Measurements from ENCODE around the gene PRKCE. TPM values are rescaled to one million over a fixed set of nuclear protein-coding genes. Genes with fewer than 3 reads are reported as not detected.
A peak's percentile ranks its signal among the peaks of the same experiment; 100 is the strongest.

PRKCE gene
- total RNA-seq, 1 donor from 2014 or later: 4.6 TPM

DNA sequence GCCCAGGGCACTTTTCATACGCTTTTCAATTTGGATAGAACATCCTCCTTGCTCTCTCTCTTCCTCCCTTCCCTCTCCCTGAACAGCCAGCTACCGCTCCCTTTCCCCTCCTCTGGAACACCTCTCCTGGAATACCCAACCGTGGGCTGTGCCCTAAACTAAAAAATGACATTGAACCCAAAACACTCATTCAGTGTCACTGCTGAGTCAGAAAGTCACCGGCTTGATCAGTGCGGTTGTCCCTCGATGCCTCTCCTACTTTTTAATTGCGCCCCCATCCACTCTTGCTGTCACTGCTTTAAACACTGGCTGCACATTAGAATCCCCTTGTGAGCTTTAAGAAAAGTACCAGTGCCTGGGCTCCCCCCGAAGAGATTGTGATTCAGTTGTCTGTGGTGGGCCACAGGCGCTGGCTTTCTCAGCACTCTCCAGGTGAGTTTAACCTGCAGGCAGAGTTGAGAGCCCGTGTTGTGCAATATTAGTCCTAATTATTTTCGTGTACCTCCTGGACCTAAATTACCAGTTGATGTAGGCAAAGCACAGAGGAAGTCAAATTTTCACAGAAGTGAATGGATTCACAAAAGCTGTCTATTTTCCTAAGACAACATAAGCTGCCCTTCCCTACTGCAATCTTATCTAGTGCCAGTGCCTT is 302.0 kb downstream of the PRKCE start:
- DNase-seq (ENCODE audit: low spot score in 2 of 2): no peak
- Histone ChIP-seq H3K4me1 (no peaks in the 10 kb centered on the region), H3K27ac (no peak overlapping the region), H3K27me3 (no peaks in the 10 kb centered on the region), H3K4me3 (no peak overlapping the region), H3K36me3 (no peaks in the 10 kb centered on the region), H3K9me3 (no peaks in the 10 kb centered on the region)
- intact Hi-C loops (cut with DNase I): no loop called here
- TF ChIP-seq, protein P1, sequence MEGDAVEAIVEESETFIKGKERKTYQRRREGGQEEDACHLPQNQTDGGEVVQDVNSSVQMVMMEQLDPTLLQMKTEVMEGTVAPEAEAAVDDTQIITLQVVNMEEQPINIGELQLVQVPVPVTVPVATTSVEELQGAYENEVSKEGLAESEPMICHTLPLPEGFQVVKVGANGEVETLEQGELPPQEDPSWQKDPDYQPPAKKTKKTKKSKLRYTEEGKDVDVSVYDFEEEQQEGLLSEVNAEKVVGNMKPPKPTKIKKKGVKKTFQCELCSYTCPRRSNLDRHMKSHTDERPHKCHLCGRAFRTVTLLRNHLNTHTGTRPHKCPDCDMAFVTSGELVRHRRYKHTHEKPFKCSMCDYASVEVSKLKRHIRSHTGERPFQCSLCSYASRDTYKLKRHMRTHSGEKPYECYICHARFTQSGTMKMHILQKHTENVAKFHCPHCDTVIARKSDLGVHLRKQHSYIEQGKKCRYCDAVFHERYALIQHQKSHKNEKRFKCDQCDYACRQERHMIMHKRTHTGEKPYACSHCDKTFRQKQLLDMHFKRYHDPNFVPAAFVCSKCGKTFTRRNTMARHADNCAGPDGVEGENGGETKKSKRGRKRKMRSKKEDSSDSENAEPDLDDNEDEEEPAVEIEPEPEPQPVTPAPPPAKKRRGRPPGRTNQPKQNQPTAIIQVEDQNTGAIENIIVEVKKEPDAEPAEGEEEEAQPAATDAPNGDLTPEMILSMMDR (IDR thresholded peaks at IDR 0.05): no peak

DNA sequence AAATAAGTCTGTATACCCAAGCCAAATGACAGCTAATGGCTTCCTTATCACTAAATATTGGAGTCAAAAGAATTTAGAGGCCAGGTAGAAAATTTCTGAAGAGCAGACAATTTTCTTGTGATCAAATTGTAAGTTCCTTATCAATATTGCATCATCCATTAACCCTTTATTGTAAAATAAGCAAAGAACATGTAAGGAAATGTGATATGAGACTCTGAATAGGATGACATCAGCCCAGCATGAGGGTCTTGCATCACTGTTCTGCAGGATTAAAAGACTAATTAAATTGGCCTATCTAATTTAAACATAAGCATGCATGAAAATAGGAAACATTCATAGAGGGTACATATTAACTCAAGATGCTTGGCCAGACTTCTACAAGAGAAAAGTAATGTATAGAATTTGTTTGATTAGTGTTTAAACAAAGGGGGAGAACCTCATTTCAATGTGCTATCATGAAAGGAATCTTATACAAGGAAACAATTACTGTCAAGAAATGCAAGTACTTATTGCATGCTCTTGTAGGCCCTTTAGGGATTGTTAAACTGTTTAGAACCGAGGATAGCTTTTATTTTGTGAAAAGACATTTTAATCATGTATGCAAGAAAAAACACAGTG is 302.9 kb downstream of the PRKCE start:
- Histone ChIP-seq H3K27me3 (no peaks in the 10 kb centered on the region), H3K27ac (no peak overlapping the region), H3K4me3 (no peak overlapping the region), H3K9me3 (no peaks in the 10 kb centered on the region), H3K4me1 (no peaks in the 10 kb centered on the region), H3K36me3 (no peaks in the 10 kb centered on the region)
- intact Hi-C loops (cut with DNase I): no loop called here
- no peak for DNase-seq (ENCODE audit: low spot score in 2 of 2)
- TF ChIP-seq, protein P1 (IDR thresholded peaks at IDR 0.05): no peak

DNA sequence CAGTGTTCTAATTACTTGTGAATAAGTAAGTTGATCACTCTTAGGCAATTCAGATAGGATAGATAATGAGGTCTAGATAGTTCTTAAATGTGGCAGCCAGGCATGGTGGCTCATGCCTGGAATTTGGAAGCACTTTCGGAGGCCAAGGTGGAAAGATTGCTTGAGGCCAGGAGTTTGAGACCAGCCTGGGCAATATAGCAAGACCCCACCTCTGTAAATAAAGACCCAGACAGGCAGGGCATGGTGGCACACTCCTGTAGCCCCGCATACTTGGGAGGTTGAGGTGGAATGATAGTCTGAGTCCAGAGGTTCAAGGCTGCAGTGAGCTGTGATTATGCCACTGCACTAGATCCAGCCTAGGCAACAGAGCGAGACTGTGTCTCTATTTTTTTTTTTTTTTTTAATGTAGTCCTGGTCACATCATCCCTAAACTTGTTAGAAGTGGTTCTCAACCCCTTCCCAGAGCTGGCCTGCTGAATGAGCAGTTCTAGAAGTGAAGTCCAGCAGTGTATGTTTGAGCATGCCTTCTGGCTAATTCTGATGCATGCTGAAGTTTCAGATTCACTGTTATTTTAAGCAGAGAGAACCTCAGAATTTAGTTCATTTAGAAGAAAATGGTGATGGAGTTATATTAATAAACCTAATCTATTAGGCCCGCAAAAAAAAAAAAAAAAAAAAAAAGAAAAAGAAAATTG is 306.2 kb downstream of the PRKCE start:
- DNase-seq (ENCODE audit: low spot score in 2 of 2): no peak
- peaks cover 0 to 9% of the 10 kb centered on the region in 2 donors for H3K4me1 ChIP-seq
- H3K4me3 ChIP-seq: no peak overlapping the region
- H3K27me3 ChIP-seq: no peaks in the 10 kb centered on the region
- no peaks in the 10 kb centered on the region for H3K9me3 ChIP-seq
- TF ChIP-seq, protein P1 (IDR thresholded peaks at IDR 0.05): no peak
- no peaks in the 10 kb centered on the region for H3K36me3 ChIP-seq
- H3K27ac ChIP-seq: no peak overlapping the region
- intact Hi-C loops (cut with DNase I): no loop called here

DNA sequence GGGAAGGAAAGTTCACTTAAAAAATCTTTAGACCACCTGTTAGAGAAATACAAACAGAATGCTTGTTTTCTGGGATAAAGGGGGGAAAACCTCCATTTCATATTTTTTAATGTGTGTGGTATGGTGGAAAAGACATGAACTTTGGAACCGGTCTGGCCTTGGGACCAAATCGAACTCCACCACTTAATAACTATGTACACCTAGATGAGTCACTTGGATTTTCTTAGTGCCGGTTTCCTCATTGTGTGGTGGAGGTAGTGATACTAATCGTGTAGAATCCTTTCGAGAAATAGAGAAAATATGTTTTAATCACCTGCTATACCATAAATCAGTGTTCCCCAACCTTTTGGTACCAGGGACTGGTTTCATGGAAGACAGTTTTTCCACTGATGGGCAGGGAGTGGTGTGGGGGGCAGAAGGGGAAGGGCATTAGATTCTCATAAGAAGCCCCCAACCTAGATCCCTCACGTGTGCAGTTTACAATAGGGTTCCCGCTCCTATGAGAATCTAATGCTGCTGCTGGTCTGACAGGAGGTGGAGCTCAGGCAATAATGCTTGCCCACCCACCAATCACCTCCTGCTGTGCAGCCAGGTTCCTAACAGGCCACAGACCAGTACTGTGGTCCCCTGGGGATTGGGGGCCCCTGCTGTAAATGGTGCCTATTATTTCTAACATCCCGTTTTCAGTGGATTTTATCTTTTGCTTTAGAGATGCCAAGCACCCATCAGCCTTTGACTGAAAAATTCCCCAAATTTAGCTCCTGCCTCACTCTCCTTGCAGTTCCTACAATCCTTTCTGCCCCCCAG is 308.8 kb downstream of the PRKCE start:
- Histone ChIP-seq H3K27ac (no peak overlapping the region), H3K4me3 (no peak overlapping the region), H3K9me3 (no peaks in the 10 kb centered on the region), H3K4me1 (peaks cover 0 to 19% of the 10 kb centered on the region in 2 donors), H3K27me3 (no peaks in the 10 kb centered on the region), H3K36me3 (no peaks in the 10 kb centered on the region)
- DNase-seq (ENCODE audit: low spot score in 2 of 2): no peak
- intact Hi-C loops (cut with DNase I): no loop called here
- TF ChIP-seq, protein P1 (IDR thresholded peaks at IDR 0.05): no peak

DNA sequence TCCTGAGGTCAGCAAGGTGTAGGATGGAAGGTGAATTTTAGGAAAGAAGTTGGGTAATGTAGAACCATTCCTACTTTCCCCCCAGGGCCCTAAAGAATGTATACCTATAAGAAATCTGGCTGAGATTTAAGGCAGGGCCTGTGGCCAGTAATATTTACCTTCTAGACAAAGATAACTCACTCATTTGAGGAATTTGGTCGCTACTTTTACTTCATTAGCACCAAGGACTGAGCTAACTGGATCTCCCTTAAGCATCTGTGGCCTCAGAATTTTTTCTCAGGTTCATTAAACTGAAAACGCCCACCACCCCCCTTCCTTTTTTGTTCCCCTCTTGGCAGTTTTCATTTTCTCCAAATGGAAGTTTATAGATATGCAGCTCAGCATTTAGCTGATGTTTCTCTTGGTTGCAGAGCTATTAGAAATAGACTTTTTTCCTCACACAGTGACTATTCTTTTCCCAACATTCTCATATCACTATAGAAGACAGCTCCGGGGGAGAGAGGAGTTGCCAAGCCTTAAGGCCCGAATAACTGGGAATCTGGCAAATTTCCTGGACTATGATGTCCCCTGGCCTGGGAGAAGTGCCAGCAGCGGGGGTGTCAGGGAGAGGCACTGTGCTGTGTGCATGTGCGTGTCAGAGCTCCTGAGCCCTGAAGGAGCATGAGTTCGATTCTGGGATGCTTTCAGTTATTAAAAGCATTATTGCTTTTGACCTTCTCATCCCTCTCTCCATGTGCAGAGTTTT is 310.9 kb downstream of the PRKCE start:
- Histone ChIP-seq H3K9me3 (no peaks in the 10 kb centered on the region), H3K27ac (no peak overlapping the region), H3K27me3 (no peaks in the 10 kb centered on the region), H3K4me3 (peak overlapping the region in 1 of 2 donors; percentile 26), H3K36me3 (no peaks in the 10 kb centered on the region), H3K4me1 (peaks cover 0 to 19% of the 10 kb centered on the region in 2 donors)
- TF ChIP-seq, protein P1 (IDR thresholded peaks at IDR 0.05): no peak
- intact Hi-C loops (cut with DNase I): no loop called here
- peak in 1 of 2 donors; percentile 76 for DNase-seq (ENCODE audit: low spot score in 2 of 2)

All from ascending aorta (tissue), 2 donors.